GM23338 (cell line): ENCODE measurements around the gene ACSL6. TPM values are rescaled to one million over a fixed set of nuclear protein-coding genes. Genes with fewer than 3 reads are reported as not detected.

Experiments
- ATAC-seq: fragments of 200-7000 bp; cut with Tn5 transposase; 3 replicates; pipeline ENCODE4 v1.9.1; 2020
- DNase-seq: peaks from one replicate; pipeline ENCODE4 v3.0.0-alpha.2; 2015; ENCODE audit warnings: low spot score
- H2AFZ ChIP-seq: fragments of 200-600 bp; sonication (generic); 2 replicates; pipeline ENCODE4 v1.8.0; 2016; ENCODE audit warnings: antibody characterized with exemption, mild to moderate bottlenecking, moderate library complexity
- H3F3A ChIP-seq: fragments of 200-600 bp; sonication (generic); replicated peaks from 2 replicates; pipeline ENCODE4 v1.8.0; 2017; ENCODE audit warnings: antibody characterized with exemption, mixed run types, low read depth
- H3K27ac ChIP-seq: fragments of 200-600 bp; sonication (generic); 2 replicates; pipeline ENCODE4 v1.6.1; 2016; ENCODE audit warnings: low read depth
- H3K27me3 ChIP-seq: fragments of 200-600 bp; sonication (generic); 2 replicates; pipeline ENCODE4 v1.8.0; 2016; ENCODE audit warnings: mild to moderate bottlenecking, mixed run types, moderate library complexity; ENCODE audit not compliant: insufficient read depth
- H3K36me3 ChIP-seq: fragments of 200-600 bp; sonication (generic); 2 replicates; pipeline ENCODE4 v1.8.0; 2016; ENCODE audit warnings: mild to moderate bottlenecking; ENCODE audit not compliant: insufficient read depth
- H3K4me1 ChIP-seq: fragments of 200-600 bp; sonication (generic); 2 replicates; pipeline ENCODE4 v1.8.0; 2016; ENCODE audit warnings: mild to moderate bottlenecking, moderate library complexity; ENCODE audit not compliant: insufficient read depth
- H3K4me2 ChIP-seq: fragments of 200-600 bp; sonication (generic); 2 replicates; pipeline ENCODE4 v1.7.1; 2017; ENCODE audit warnings: mixed run types
- H3K4me3 ChIP-seq: fragments of 200-600 bp; sonication (generic); 2 replicates; pipeline ENCODE4 v1.6.1; 2016; ENCODE audit warnings: mixed run types
- H3K79me2 ChIP-seq: fragments of 200-600 bp; sonication (generic); replicated peaks from 2 replicates; pipeline ENCODE4 v1.8.0; 2017; ENCODE audit warnings: mild to moderate bottlenecking; ENCODE audit not compliant: insufficient read depth
- H3K9me2 ChIP-seq: fragments of 200-600 bp; sonication (generic); 2 replicates; pipeline ENCODE4 v1.8.0; 2017; ENCODE audit not compliant: insufficient read depth
- H4K20me1 ChIP-seq: fragments of 200-600 bp; sonication (generic); replicated peaks from 2 replicates; pipeline ENCODE4 v1.8.0; 2017; ENCODE audit warnings: mild to moderate bottlenecking; ENCODE audit not compliant: insufficient read depth
- H3K27ac Mint-ChIP-seq: 2 replicates; pipeline ENCODE4 v1.8.0; 2020; ENCODE audit warnings: inconsistent platforms, mild to moderate bottlenecking, moderate library complexity, mixed read lengths
- H3K27me3 Mint-ChIP-seq: 3 replicates; pipeline ENCODE4 v1.8.0; 2022; ENCODE audit warnings: low read depth, mild to moderate bottlenecking, moderate library complexity, mixed read lengths, inconsistent platforms; ENCODE audit not compliant: insufficient read depth, poor library complexity
- H3K36me3 Mint-ChIP-seq: 3 replicates; pipeline ENCODE4 v1.8.0; 2021; ENCODE audit warnings: low read depth, mild to moderate bottlenecking, inconsistent platforms, moderate library complexity, mixed read lengths
- H3K4me1 Mint-ChIP-seq: 3 replicates; pipeline ENCODE4 v1.8.0; 2020; ENCODE audit warnings: mild to moderate bottlenecking, inconsistent platforms, mixed read lengths
- H3K4me3 Mint-ChIP-seq: 3 replicates; pipeline ENCODE4 v1.8.0; 2021; ENCODE audit warnings: moderate library complexity, mild to moderate bottlenecking, inconsistent platforms, mixed read lengths
- H3K9me3 Mint-ChIP-seq: 3 replicates; pipeline ENCODE4 v1.8.0; 2020; ENCODE audit warnings: moderate library complexity, mild to moderate bottlenecking, inconsistent platforms, mixed read lengths
- CREB1 ChIP-seq: fragments of 250-450 bp; sonication (Bioruptor Pico); IDR thresholded peaks from 2 replicates; pipeline ENCODE4 v1.5.0; 2020; ENCODE audit warnings: low read depth, mild to moderate bottlenecking, moderate library complexity
- EZH2 ChIP-seq: fragments of 200-600 bp; sonication (generic); IDR thresholded peaks from one replicate; pipeline ENCODE4 v1.8.0; 2017; ENCODE audit warnings: antibody characterized with exemption, mild to moderate bottlenecking, low read depth; ENCODE audit not compliant: unreplicated experiment
- EZH2phosphoT487 ChIP-seq: fragments of 200-600 bp; sonication (generic); IDR thresholded peaks from one replicate; pipeline ENCODE4 v1.8.1; 2018; ENCODE audit warnings: antibody characterized with exemption; ENCODE audit not compliant: unreplicated experiment
- JUNB ChIP-seq: IDR thresholded peaks from one replicate; pipeline ENCODE4 v1.6.1; 2016; ENCODE audit warnings: antibody characterized with exemption; ENCODE audit not compliant: unreplicated experiment
- NANOG ChIP-seq: IDR thresholded peaks from 2 replicates; pipeline ENCODE4 v1.6.1; 2016; ENCODE audit warnings: antibody characterized with exemption, borderline replicate concordance
- POLR2AphosphoS5 ChIP-seq: IDR thresholded peaks from 2 replicates; pipeline ENCODE4 v1.6.1; 2016; ENCODE audit warnings: antibody characterized with exemption, low read depth
- STAT1 ChIP-seq: IDR thresholded peaks from one replicate; pipeline ENCODE4 v1.6.1; 2016; ENCODE audit warnings: antibody characterized with exemption; ENCODE audit not compliant: unreplicated experiment
- ZNF114 ChIP-seq: fragments of 250-450 bp; sonication (Bioruptor Pico); IDR thresholded peaks from 2 replicates; pipeline ENCODE4 v1.5.0; 2020; ENCODE audit warnings: mild to moderate bottlenecking, moderate library complexity
- ZNF331 ChIP-seq: fragments of 250-450 bp; sonication (Bioruptor Pico); IDR thresholded peaks from 2 replicates; pipeline ENCODE4 v1.5.0; 2020; ENCODE audit warnings: low read depth, mild to moderate bottlenecking, moderate library complexity
- polyA plus RNA-seq: library from polyadenylated mRNA; unstranded; fragments of >200 nt; fragmentation: Nextera tagmentation; extraction: Ambion mirVana; gene quantifications from 2 replicates; pipeline ENCODE4 v1.2.1, GENCODE V29; 2016
- total RNA-seq: library from RNA; depleted of rRNA; stranded (reverse); fragments of >200 nt; shearing (Covaris generic); gene quantifications from 2 replicates; pipeline ENCODE4 v1.2.3, GENCODE V29; 2014
- TF ChIP-seq, protein P1 (sequence below): fragments of 250-450 bp; sonication (Bioruptor Pico); IDR thresholded peaks from 2 replicates; pipeline ENCODE4 v1.5.0; 2020; ENCODE audit warnings: mild to moderate bottlenecking, moderate library complexity
- TF ChIP-seq, protein P2 (sequence below): IDR thresholded peaks from one replicate; pipeline ENCODE4 v1.6.1; 2018; ENCODE audit warnings: antibody characterized with exemption; ENCODE audit not compliant: unreplicated experiment
- TF ChIP-seq, protein P3 (sequence below): IDR thresholded peaks from 2 replicates; pipeline ENCODE4 v1.6.1; 2016; ENCODE audit warnings: antibody characterized with exemption
- TF ChIP-seq, protein P4 (sequence below), 2 experiments: fragments of 200-600 bp in 1 of 2; sonication (generic) in 1 of 2; conservative IDR thresholded peaks; 2 replicates each; pipeline versions ENCODE4 v1.5.1 to v1.6.1; 2016 to 2017; ENCODE audit warnings: antibody characterized with exemption in 2 of 2, low read depth in 2 of 2, mild to moderate bottlenecking in 2 of 2, moderate library complexity in 1 of 2

ACSL6 gene
- total and polyA plus RNA-seq, 2 experiments from 2014 or later, result 0.76 to 3.6 TPM

DNA sequence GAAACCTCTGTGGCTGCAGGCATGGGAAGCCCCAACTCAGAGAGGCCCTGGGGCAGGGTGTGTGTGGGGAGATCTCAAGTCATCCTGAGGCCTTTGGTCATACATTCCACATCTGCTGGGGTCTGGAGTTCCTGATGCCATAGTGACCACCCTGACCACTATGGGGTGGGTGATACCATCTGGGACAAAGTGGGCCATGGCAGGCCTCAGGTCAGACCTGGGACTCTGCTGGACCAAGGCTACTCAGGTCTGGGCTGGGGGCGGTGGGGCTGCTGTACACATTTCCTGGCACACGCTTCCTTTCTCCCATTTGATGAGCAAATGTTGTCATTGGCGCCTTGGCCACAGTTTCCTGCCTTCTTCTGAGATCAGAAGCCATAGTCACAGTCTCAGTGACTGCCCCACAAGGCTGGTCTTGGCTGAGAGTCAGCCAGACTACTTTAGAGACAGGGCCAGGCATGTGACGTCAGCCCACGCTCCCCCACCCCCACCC, 15.1 kb upstream of the ACSL6 start:
- Histone ChIP-seq H3K36me3 (no peaks in the 10 kb centered on the region), H3K9me2 (0 out of 2 replicates have a peak, but pooled peaks cover 7% of the 10 kb centered on the region), H3K4me1 (no peaks in the 10 kb centered on the region), H3K79me2 (no peaks in the 10 kb centered on the region), H3F3A (no peaks in the 10 kb centered on the region), H3K4me3 (no peak overlapping the region), H2AFZ (no peak overlapping the region), H4K20me1 (no peaks in the 10 kb centered on the region), H3K4me2 (no peak overlapping the region), H3K27ac (no peak overlapping the region), H3K27me3 (no peaks in the 10 kb centered on the region)
- TF ChIP-seq EZH2phosphoT487, result no peak
- TF ChIP-seq ZNF114 (CRISPR knock-in tag), result no peak
- no peak for TF ChIP-seq CREB1
- TF ChIP-seq, protein P1, sequence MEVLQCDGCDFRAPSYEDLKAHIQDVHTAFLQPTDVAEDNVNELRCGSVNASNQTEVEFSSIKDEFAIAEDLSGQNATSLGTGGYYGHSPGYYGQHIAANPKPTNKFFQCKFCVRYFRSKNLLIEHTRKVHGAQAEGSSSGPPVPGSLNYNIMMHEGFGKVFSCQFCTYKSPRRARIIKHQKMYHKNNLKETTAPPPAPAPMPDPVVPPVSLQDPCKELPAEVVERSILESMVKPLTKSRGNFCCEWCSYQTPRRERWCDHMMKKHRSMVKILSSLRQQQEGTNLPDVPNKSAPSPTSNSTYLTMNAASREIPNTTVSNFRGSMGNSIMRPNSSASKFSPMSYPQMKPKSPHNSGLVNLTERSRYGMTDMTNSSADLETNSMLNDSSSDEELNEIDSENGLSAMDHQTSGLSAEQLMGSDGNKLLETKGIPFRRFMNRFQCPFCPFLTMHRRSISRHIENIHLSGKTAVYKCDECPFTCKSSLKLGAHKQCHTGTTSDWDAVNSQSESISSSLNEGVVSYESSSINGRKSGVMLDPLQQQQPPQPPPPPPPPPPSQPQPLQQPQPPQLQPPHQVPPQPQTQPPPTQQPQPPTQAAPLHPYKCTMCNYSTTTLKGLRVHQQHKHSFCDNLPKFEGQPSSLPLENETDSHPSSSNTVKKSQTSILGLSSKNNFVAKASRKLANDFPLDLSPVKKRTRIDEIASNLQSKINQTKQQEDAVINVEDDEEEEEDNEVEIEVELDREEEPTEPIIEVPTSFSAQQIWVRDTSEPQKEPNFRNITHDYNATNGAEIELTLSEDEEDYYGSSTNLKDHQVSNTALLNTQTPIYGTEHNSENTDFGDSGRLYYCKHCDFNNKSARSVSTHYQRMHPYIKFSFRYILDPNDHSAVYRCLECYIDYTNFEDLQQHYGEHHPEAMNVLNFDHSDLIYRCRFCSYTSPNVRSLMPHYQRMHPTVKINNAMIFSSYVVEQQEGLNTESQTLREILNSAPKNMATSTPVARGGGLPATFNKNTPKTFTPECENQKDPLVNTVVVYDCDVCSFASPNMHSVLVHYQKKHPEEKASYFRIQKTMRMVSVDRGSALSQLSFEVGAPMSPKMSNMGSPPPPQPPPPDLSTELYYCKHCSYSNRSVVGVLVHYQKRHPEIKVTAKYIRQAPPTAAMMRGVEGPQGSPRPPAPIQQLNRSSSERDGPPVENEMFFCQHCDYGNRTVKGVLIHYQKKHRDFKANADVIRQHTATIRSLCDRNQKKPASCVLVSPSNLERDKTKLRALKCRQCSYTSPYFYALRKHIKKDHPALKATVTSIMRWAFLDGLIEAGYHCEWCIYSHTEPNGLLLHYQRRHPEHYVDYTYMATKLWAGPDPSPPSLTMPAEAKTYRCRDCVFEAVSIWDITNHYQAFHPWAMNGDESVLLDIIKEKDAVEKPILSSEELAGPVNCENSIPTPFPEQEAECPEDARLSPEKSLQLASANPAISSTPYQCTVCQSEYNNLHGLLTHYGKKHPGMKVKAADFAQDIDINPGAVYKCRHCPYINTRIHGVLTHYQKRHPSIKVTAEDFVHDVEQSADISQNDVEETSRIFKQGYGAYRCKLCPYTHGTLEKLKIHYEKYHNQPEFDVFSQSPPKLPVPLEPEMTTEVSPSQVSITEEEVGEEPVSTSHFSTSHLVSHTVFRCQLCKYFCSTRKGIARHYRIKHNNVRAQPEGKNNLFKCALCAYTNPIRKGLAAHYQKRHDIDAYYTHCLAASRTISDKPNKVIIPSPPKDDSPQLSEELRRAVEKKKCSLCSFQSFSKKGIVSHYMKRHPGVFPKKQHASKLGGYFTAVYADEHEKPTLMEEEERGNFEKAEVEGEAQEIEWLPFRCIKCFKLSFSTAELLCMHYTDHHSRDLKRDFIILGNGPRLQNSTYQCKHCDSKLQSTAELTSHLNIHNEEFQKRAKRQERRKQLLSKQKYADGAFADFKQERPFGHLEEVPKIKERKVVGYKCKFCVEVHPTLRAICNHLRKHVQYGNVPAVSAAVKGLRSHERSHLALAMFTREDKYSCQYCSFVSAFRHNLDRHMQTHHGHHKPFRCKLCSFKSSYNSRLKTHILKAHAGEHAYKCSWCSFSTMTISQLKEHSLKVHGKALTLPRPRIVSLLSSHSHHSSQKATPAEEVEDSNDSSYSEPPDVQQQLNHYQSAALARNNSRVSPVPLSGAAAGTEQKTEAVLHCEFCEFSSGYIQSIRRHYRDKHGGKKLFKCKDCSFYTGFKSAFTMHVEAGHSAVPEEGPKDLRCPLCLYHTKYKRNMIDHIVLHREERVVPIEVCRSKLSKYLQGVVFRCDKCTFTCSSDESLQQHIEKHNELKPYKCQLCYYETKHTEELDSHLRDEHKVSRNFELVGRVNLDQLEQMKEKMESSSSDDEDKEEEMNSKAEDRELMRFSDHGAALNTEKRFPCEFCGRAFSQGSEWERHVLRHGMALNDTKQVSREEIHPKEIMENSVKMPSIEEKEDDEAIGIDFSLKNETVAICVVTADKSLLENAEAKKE, result no peak
- TF ChIP-seq, protein P2, sequence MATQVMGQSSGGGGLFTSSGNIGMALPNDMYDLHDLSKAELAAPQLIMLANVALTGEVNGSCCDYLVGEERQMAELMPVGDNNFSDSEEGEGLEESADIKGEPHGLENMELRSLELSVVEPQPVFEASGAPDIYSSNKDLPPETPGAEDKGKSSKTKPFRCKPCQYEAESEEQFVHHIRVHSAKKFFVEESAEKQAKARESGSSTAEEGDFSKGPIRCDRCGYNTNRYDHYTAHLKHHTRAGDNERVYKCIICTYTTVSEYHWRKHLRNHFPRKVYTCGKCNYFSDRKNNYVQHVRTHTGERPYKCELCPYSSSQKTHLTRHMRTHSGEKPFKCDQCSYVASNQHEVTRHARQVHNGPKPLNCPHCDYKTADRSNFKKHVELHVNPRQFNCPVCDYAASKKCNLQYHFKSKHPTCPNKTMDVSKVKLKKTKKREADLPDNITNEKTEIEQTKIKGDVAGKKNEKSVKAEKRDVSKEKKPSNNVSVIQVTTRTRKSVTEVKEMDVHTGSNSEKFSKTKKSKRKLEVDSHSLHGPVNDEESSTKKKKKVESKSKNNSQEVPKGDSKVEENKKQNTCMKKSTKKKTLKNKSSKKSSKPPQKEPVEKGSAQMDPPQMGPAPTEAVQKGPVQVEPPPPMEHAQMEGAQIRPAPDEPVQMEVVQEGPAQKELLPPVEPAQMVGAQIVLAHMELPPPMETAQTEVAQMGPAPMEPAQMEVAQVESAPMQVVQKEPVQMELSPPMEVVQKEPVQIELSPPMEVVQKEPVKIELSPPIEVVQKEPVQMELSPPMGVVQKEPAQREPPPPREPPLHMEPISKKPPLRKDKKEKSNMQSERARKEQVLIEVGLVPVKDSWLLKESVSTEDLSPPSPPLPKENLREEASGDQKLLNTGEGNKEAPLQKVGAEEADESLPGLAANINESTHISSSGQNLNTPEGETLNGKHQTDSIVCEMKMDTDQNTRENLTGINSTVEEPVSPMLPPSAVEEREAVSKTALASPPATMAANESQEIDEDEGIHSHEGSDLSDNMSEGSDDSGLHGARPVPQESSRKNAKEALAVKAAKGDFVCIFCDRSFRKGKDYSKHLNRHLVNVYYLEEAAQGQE, result no peak
- TF ChIP-seq, protein P3, sequence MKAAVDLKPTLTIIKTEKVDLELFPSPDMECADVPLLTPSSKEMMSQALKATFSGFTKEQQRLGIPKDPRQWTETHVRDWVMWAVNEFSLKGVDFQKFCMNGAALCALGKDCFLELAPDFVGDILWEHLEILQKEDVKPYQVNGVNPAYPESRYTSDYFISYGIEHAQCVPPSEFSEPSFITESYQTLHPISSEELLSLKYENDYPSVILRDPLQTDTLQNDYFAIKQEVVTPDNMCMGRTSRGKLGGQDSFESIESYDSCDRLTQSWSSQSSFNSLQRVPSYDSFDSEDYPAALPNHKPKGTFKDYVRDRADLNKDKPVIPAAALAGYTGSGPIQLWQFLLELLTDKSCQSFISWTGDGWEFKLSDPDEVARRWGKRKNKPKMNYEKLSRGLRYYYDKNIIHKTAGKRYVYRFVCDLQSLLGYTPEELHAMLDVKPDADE, result no peak
- TF ChIP-seq JUNB, result no peak
- TF ChIP-seq POLR2AphosphoS5, result no peak
- TF ChIP-seq, protein P4, sequence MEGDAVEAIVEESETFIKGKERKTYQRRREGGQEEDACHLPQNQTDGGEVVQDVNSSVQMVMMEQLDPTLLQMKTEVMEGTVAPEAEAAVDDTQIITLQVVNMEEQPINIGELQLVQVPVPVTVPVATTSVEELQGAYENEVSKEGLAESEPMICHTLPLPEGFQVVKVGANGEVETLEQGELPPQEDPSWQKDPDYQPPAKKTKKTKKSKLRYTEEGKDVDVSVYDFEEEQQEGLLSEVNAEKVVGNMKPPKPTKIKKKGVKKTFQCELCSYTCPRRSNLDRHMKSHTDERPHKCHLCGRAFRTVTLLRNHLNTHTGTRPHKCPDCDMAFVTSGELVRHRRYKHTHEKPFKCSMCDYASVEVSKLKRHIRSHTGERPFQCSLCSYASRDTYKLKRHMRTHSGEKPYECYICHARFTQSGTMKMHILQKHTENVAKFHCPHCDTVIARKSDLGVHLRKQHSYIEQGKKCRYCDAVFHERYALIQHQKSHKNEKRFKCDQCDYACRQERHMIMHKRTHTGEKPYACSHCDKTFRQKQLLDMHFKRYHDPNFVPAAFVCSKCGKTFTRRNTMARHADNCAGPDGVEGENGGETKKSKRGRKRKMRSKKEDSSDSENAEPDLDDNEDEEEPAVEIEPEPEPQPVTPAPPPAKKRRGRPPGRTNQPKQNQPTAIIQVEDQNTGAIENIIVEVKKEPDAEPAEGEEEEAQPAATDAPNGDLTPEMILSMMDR (conservative IDR thresholded peaks at IDR 0.05; ENCODE audit: low read depth in 2 of 2), result no peak
- no peak for TF ChIP-seq STAT1
- no peak for TF ChIP-seq ZNF331
- TF ChIP-seq EZH2, result no peak
- TF ChIP-seq NANOG, result no peak
- Mint-ChIP-seq H3K4me1 (no peaks in the 10 kb centered on the region), H3K27me3 (peaks cover 3% of the 10 kb centered on the region), H3K36me3 (no peaks in the 10 kb centered on the region), H3K27ac (no peak overlapping the region), H3K9me3 (no peaks in the 10 kb centered on the region), H3K4me3 (no peak overlapping the region)
- ATAC-seq (no peak), DNase-seq (no peak)
